HepG2 (cell line): Measurements from ENCODE around the gene EPN2. TPM values are rescaled to one million over a fixed set of nuclear protein-coding genes. Genes with fewer than 3 reads are reported as not detected.

Source experiments
- ATAC-seq: fragments of 200-7000 bp; cut with Tn5 transposase; 3 replicates; pipeline ENCODE4 v1.9.1; 2020; ENCODE audit warnings: mild to moderate bottlenecking, moderate library complexity
- BruUV-seq: library from RNA; stranded (reverse); fragments of 400-500 nt; replicated peaks from 2 replicates; lab custom pipeline; 2021; lab: Mats Ljungman, UMichigan
- CTCF ChIA-PET: fragments of 300-600 bp; formaldehyde crosslinking; extraction: SDS; loops from one replicate; lab custom pipeline; 2021; ENCODE audit warnings: low total read pairs, inconsistent platforms, low intra/inter-chr PET ratio; lab: Yijun Ruan, JAX
- POLR2A ChIA-PET: fragments of 350-600 bp; sonication (Branson Sonifier 250); formaldehyde crosslinking; loops from one replicate; lab custom pipeline; 2020; ENCODE audit warnings: antibody characterized with exemption, inconsistent platforms; lab: Yijun Ruan, JAX
- DNase-seq: peaks from one replicate; pipeline ENCODE4 v3.0.0-alpha.2; 2015; ENCODE audit warnings: low spot score
- FAIRE-seq: peaks from 3 replicates; lab custom pipeline; 2011; peaks lifted over from hg19 to GRCh38; lab: Jason Lieb, UNC
- H2AFZ ChIP-seq: one replicate; pipeline ENCODE4 v1.6.1; 2011; ENCODE audit warnings: low read length, inconsistent platforms
- H3K27ac ChIP-seq: fragments of 300-600 bp; 3 replicates; pipeline ENCODE4 v1.8.0; 2011; ENCODE audit warnings: mixed run types, mild to moderate bottlenecking, mixed read lengths, low read length, inconsistent platforms; ENCODE audit not compliant: insufficient read depth; ENCODE audit errors: extremely low read length
- H3K27me3 ChIP-seq, 2 experiments: fragments of 200-600 bp in 1 of 2; 2 replicates in 1 of 2; 3 replicates in 1 of 2; pipeline versions ENCODE4 v1.6.0 to v1.8.0; 2011; ENCODE audit warnings: low read length in 2 of 2, mild to moderate bottlenecking in 2 of 2, moderate library complexity in 2 of 2, inconsistent platforms in 1 of 2; ENCODE audit not compliant: insufficient read depth in 2 of 2, control insufficient read depth in 1 of 2
- H3K36me3 ChIP-seq, 2 experiments: fragments of 200-600 bp in 1 of 2; replicated peaks in 1 of 2; 2 replicates in 1 of 2; 3 replicates in 1 of 2; pipeline versions ENCODE4 v1.5.1 to v1.8.0; 2011; ENCODE audit warnings: low read length in 2 of 2, inconsistent platforms in 1 of 2; ENCODE audit not compliant: insufficient read depth in 2 of 2, control insufficient read depth in 1 of 2
- H3K4me1 ChIP-seq: 2 replicates; pipeline ENCODE4 v1.5.1; 2012; ENCODE audit warnings: low read length, inconsistent platforms; ENCODE audit not compliant: insufficient read depth
- H3K4me2 ChIP-seq: 2 replicates; pipeline ENCODE4 v1.6.0; 2011; ENCODE audit warnings: low read depth, low read length, inconsistent platforms
- H3K4me3 ChIP-seq, 3 experiments: fragments of 200-600 bp in 1 of 3; sonication (generic), shearing (Covaris generic) in 1 of 3; replicated peaks in 1 of 3; 2 replicates each; pipeline ENCODE4 v1.5.1; 2011 to 2016; ENCODE audit warnings: low read length in 3 of 3, inconsistent platforms in 2 of 3, low read depth in 2 of 3, mild to moderate bottlenecking in 2 of 3, control low read depth in 1 of 3, mixed read lengths in 1 of 3; ENCODE audit not compliant: insufficient read depth in 1 of 3
- H3K79me2 ChIP-seq: one replicate; pipeline ENCODE4 v1.6.1; 2011; ENCODE audit warnings: low read length, inconsistent platforms; ENCODE audit not compliant: insufficient read depth
- H3K9ac ChIP-seq: 2 replicates; pipeline ENCODE4 v1.6.0; 2011; ENCODE audit warnings: mild to moderate bottlenecking, low read depth, low read length, inconsistent platforms; ENCODE audit not compliant: insufficient read depth
- H3K9me3 ChIP-seq: 2 replicates; pipeline ENCODE4 v1.5.1; 2012; ENCODE audit warnings: mild to moderate bottlenecking, low read length
- H4K20me1 ChIP-seq: 2 replicates; pipeline ENCODE4 v1.6.0; 2011; ENCODE audit warnings: inconsistent platforms, mild to moderate bottlenecking, low read length, moderate library complexity; ENCODE audit not compliant: insufficient read depth
- ATF3 ChIP-seq: sonication (generic); formaldehyde crosslinking; IDR thresholded peaks from 2 replicates; pipeline ENCODE4 v1.4.0; 2020; ENCODE audit warnings: missing genetic modification reagents
- MTERF4 ChIP-seq: sonication (generic); formaldehyde crosslinking; IDR thresholded peaks from 2 replicates; pipeline ENCODE4 v1.8.0; 2023; ENCODE audit warnings: mild to moderate bottlenecking, missing genetic modification reagents
- SMARCE1 ChIP-seq: fragments of 450-650 bp; IDR thresholded peaks from 2 replicates; pipeline ENCODE4 v1.6.1; 2017; ENCODE audit warnings: borderline replicate concordance
- ZBTB33 ChIP-seq: sonication (generic); formaldehyde crosslinking; IDR thresholded peaks from 2 replicates; pipeline ENCODE4 v1.4.0; 2020; ENCODE audit warnings: missing genetic modification reagents
- ZNF143 ChIP-seq: sonication (generic); formaldehyde crosslinking; IDR thresholded peaks from 2 replicates; pipeline ENCODE4 v1.4.0; 2020; ENCODE audit warnings: missing genetic modification reagents
- ZNF605 ChIP-seq: sonication (generic); formaldehyde crosslinking; IDR thresholded peaks from 2 replicates; pipeline ENCODE4 v1.8.0; 2022; ENCODE audit warnings: mild to moderate bottlenecking, missing genetic modification reagents
- ZNF639 ChIP-seq: conservative IDR thresholded peaks from 2 replicates; pipeline ENCODE4 v1.6.1; 2018; ENCODE audit warnings: missing genetic modification reagents
- ZNF646 ChIP-seq: sonication (generic); formaldehyde crosslinking; IDR thresholded peaks from 2 replicates; pipeline ENCODE4 v1.9.0; 2021; ENCODE audit warnings: mild to moderate bottlenecking, missing genetic modification reagents
- ZNF737 ChIP-seq: sonication (generic); formaldehyde crosslinking; IDR thresholded peaks from 2 replicates; pipeline ENCODE4 v1.5.0; 2020; ENCODE audit warnings: missing genetic modification reagents, mild to moderate bottlenecking, borderline replicate concordance
- WGBS: methylation state at CpG from one replicate; pipeline ENCODE4 v1.1.6; 2017; ENCODE audit warnings: low lambda C conversion rate; 5-methylcytosine and 5-hydroxymethylcytosine counted together
- in situ Hi-C: cut with HindIII; loops from 2 replicates; pipeline ENCODE4 v1.10.0; 2017; ENCODE audit warnings: low pct_unique_long_range_greater_than_20kb; ENCODE audit not compliant: extremely low pct_ligation_motif_present
- intact Hi-C: fragments of 100-400 bp; cut with micrococcal nuclease; formaldehyde crosslinking; loops from one replicate; pipeline ENCODE4 v1.10.0; 2022; ENCODE audit not compliant: unreplicated experiment
- polyA plus RNA-seq, 8 experiments: library from polyadenylated mRNA; depleted of rRNA in 3 of 8; stranded (reverse) in 7 of 8; unstranded in 1 of 8; fragments of >200 nt; fragmentation: Illumina TruSeq in 4 of 8; extraction: Trizol in 4 of 8; gene quantifications; 2 replicates each; pipeline versions ENCODE4 v1.2.1 to v1.2.3, GENCODE V29; 2011 to 2016; ENCODE audit warnings: low read depth in 4 of 8, missing spikeins in 1 of 8, mixed read lengths in 1 of 8; ENCODE audit not compliant: insufficient read depth in 1 of 8
- total RNA-seq, 5 experiments: library from RNA; depleted of rRNA; stranded (reverse); fragments of >200 nt; fragmentation: Illumina TruSeq; extraction: Trizol; gene quantifications; 2 replicates each; pipeline ENCODE4 v1.2.3, GENCODE V29; 2016; ENCODE audit warnings: low read depth in 1 of 5

EPN2 gene
- total and polyA plus RNA-seq, 2 of the 13 experiments (the other 11 are each of a cell fraction or from before 2014, with no cell fraction given) = 7.8 to 19.2 TPM

- TF ChIP-seq MTERF4 = no peak
Observed at GRCh38 chr17:19312406-19312805, 75.2 kb downstream of the EPN2 start (continued).

GRCh38 chr17:19313066-19313745 is 76.0 kb downstream of the EPN2 start:
- WGBS = 95% methylated on average over 11 of the region's 13 CpGs
- Histone ChIP-seq H4K20me1 (no peaks in the 10 kb centered on the region), H3K9ac (no peak overlapping the region), H3K79me2 (no peaks in the 10 kb centered on the region), H3K36me3 (peaks cover 16 to 40% of the 10 kb centered on the region in 2 experiments), H3K4me2 (no peak overlapping the region), H2AFZ (no peak overlapping the region), H3K4me3 (no peak overlapping the region), H3K27me3 (no peaks in the 10 kb centered on the region), H3K9me3 (no peaks in the 10 kb centered on the region), H3K4me1 (peaks cover 19% of the 10 kb centered on the region), H3K27ac (no peak overlapping the region)
- in situ Hi-C loops (no loop called here), intact Hi-C loops (no loop called here)
- FAIRE-seq (no peak), DNase-seq (no peak), ATAC-seq (no peak)
- ChIA-PET CTCF (no interaction called here), POLR2A (no interaction called here)
- BruUV-seq = no TSS peak
- TF ChIP-seq ZNF143 (CRISPR knock-in tag) = no peak
- no peak for TF ChIP-seq ZNF737 (CRISPR knock-in tag)
- no peak for TF ChIP-seq MTERF4
- TF ChIP-seq SMARCE1 = no peak
- TF ChIP-seq ZNF605 = no peak
- no peak for TF ChIP-seq ATF3 (CRISPR knock-in tag)
- no peak for TF ChIP-seq ZNF639 (CRISPR knock-in tag)
- no peak for TF ChIP-seq ZBTB33 (CRISPR knock-in tag)
- no peak for TF ChIP-seq ZNF646 (CRISPR knock-in tag)
